ENCODE measurements around the gene BCO1. TPM values are rescaled to one million over a fixed set of nuclear protein-coding genes. Genes with fewer than 3 reads are reported as not detected.

Gene BCO1
- total and polyA plus RNA-seq, 7 donors = 0.10 TPM; not detected in 5

- Histone ChIP-seq H3K4me3 (no peak overlapping the region), H3K36me3 (ENCODE audit: insufficient read depth in 1 of 2, low read depth in 1 of 2) (no peaks in the 10 kb centered on the region), H3K27me3 (ENCODE audit: insufficient read depth in 3 of 3, low read length in 2 of 3) (no peaks in the 10 kb centered on the region), H3K9me3 (no peaks in the 10 kb centered on the region), H3K4me1 (no peaks in the 10 kb centered on the region), H3K27ac (no peak overlapping the region)
- intact Hi-C loops (cut with DNase I) = no loop called here
- WGBS, 3 donors = 72 to 78% (median 76%) methylated on average over 11 of the region's 11 CpGs
- peak; percentile 30 for TF ChIP-seq CTCF (IDR thresholded peaks at IDR 0.05)
- DNase-seq = no peak
- ATAC-seq = no peak
Observed at GRCh38 chr16:81261049-81261648, 22.7 kb downstream of the BCO1 start.

GRCh38 chr16:81263470-81264220 lies 25.2 kb downstream of the BCO1 start:
- no peaks in the 10 kb centered on the region for H3K4me1 ChIP-seq
- ATAC-seq (no peak), DNase-seq (no peak)
- intact Hi-C loops (cut with DNase I) = no loop called here
- no peaks in the 10 kb centered on the region for H3K9me3 ChIP-seq
- H3K27ac ChIP-seq = no peak overlapping the region
- 19 to 35% (median 26%) methylated on average over 11 of the region's 11 CpGs for WGBS, 3 donors
- no peaks in the 10 kb centered on the region for H3K27me3 ChIP-seq (ENCODE audit: insufficient read depth in 3 of 3, low read length in 2 of 3)
- TF ChIP-seq CTCF (IDR thresholded peaks at IDR 0.05) = no peak
- H3K36me3 ChIP-seq (ENCODE audit: insufficient read depth in 1 of 2, low read depth in 1 of 2) = no peaks in the 10 kb centered on the region
- no peak overlapping the region for H3K4me3 ChIP-seq

- Histone ChIP-seq H3K36me3 (ENCODE audit: insufficient read depth in 1 of 2, low read depth in 1 of 2) (no peaks in the 10 kb centered on the region), H3K9me3 (no peaks in the 10 kb centered on the region), H3K27me3 (ENCODE audit: insufficient read depth in 3 of 3, low read length in 2 of 3) (no peaks in the 10 kb centered on the region), H3K27ac (no peak overlapping the region), H3K4me1 (no peaks in the 10 kb centered on the region), H3K4me3 (no peak overlapping the region)
- intact Hi-C loops (cut with DNase I) = no loop called here
- no peak for ATAC-seq
- no peak for DNase-seq
- no peak for TF ChIP-seq CTCF (IDR thresholded peaks at IDR 0.05)
- WGBS, 3 donors = 83 to 86% (median 84%) methylated on average over 7 of the region's 7 CpGs
Observed at GRCh38 chr16:81264386-81264785, 25.9 kb downstream of the BCO1 start.

GRCh38 chr16:81265052-81265451 lies 26.6 kb downstream of the BCO1 start:
- intact Hi-C loops (cut with DNase I) = no loop called here
- Histone ChIP-seq H3K4me1 (no peaks in the 10 kb centered on the region), H3K4me3 (no peak overlapping the region), H3K9me3 (no peaks in the 10 kb centered on the region), H3K27me3 (ENCODE audit: insufficient read depth in 3 of 3, low read length in 2 of 3) (no peaks in the 10 kb centered on the region), H3K27ac (no peak overlapping the region), H3K36me3 (ENCODE audit: insufficient read depth in 1 of 2, low read depth in 1 of 2) (no peaks in the 10 kb centered on the region)
- DNase-seq = no peak
- TF ChIP-seq CTCF (IDR thresholded peaks at IDR 0.05) = no peak
- no peak for ATAC-seq
- whole genome bisulfite sequencing, 3 donors = 97 to 100% (median 100%) methylated on average over 2 of the region's 2 CpGs
